GF-D8 (cell line): ENCODE data around the gene MPZL2.
A peak's percentile ranks its signal among the peaks of the same experiment; 100 is the strongest.

Source experiments
- DNase-seq: peaks from one replicate; lab custom pipeline; 2025; lab: John Stamatoyannopoulos, UW

MPZL2 gene

DNA sequence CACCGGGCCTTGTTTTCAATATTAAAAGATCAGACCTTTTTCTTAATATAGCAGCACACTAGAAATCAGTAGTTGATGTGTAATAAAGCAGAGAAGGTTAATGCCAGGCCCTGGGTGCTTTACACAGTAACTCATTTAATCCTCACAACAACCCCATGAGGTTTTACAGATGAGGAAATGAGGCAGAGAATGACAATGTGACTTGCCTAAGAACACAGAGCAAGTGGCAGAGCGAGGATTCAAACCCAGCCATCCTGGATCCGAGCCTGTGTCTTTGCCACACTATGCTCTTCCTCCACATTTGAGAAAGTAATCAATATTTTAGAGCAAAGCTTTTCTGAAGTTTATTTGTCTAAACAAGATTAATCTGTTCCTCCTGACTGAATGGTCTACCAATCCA lies 46.5 kb downstream of the MPZL2 start:
- DNase-seq = no peak

DNA sequence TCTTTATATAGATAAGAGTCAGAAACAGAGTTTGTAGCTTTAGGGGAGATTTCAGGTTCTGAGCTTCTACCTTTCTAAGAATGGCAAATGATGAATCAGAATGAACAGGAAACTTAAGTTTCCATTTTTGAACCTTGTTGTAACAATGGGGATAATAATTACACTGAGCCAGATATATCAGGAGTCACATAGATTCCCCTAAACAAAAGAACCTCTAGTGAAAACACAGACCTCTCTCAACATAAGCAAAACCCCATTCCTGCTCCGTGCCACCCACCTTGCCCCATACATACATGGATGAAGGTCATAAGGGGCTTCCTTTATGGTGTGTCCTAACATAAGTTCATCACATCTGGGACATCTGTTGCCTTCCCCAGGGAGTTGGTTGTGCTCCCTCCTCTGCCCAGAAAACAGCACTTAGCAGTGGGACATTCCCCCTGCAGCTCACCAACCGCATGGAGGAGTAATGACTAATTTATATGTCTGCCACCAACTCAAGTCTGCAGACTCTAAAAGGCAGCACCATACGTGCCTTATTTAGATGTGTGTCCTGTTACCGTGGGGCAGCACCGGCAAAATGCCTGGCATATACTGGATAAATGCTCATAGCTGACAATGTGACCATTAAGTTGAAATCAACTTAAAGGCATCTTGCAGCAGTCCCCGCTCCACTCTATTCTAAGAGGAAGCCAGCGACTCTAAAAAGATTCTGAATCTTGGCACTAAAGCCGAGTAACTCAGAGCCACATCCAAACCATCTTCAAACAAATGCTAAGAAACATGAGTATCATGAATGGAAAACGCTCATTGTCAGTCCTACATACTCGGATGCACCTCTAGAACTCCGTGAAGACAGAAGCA lies 47.2 kb downstream of the MPZL2 start:
- no peak for DNase-seq

DNA sequence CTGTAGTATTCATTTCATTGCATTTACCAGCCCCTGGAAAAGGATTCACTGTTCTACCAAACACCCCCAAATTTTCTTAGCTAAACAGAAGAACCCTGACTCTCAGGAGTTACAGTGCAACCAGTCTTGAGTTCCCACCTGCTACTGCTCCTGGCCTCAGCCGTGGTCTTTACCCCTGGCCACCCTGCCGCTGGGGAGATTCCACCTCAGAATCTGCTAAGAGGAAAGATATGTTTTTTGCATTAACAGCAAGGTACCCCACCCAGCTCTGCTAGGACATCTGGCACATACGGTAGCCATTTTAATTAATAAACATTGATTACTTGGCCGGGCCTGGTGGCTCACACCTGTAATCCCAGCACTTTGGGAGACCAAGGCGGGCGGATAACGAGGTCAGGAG lies 48.3 kb downstream of the MPZL2 start:
- no peak for DNase-seq

DNA sequence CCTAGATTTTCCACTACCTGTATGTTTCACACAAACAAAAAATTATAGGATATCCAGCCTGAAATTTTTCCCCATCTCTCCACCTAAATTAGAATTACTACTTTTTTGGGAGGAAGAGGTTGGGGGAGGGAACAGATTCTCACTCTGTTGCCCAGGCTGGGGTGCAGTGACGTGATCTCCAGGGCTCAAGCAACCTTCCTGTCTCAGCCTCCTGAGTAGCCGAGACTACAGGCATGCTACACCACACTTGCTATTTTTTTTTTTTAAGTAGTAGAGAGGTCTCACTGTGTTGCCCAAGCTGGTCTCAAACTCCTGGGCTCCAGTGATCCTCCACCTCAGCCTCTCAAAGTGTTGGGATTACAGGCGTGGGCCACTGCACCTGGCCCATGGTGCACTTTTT lies 48.8 kb downstream of the MPZL2 start:
- DNase-seq = no peak

DNA sequence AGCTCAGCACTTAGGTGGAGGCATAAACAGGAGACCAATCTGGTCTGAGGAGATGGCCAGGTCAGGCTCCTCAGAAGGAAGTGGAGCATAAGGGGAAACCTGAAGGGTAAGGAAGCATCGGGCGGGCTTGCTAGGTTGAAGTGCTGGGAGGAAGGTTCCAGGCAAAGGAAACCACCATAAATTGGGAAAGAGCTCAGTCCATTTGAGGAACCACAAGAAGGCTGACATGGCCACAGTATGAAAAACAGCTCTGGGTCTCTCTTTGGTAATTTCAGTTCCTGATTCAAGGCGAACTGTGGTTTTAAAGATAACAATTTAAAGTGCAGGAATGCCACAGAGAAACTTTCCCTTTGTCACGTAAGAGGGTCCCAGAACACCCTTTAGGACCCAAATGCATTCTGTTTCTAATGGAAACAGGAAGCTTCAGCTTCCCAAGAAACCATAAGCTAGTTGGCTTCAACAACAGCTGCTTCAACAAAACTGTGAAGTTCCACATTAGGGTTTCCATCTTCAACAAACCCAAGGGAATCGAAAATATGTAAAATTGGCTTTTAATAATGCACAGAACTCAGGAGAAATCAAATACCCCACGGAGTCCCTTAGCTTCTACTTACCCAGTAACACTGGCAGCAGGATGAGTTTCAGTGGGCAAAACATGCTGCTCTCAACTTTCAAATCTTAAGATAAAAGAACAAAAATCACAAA lies 49.7 kb downstream of the MPZL2 start:
- DNase-seq = peak; percentile 100

DNA sequence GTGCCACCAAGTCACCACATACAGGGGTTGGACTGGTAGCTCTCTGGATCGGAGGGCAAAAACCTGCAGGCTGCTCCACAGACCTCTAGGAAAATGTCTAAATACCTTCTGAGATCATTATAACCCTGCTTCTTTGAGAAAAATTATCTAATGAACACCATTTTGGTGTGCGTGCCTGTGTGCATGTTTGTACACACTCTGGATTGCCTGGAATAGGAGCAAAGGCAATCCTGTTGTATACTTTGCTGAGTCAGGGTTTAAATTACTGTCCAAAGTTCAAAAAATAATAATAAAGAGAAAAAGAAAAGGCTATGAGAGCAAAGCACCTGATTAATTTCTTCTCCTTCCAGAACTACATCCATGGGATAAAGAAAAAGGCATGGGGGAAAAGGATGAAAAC lies 50.3 kb downstream of the MPZL2 start:
- no peak for DNase-seq

DNA sequence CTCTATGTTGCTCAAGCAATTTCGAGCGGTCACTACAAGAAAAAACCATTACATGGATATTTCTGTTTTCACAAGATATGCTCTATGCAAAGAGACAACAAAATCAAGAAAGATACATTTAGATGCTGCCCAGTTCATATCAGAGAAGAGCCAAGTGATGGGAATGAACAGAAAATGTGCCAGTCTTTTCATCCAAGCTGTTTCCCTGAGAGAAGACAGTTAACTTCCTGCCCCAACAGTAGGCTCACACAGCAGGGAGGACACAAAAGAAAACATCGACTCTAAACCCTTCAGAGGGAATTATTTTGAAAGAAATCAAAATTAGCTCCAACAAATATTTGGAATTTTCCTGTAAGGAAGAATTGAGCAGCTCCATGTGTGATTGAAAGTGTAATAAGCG lies 50.9 kb downstream of the MPZL2 start:
- peak; percentile 40 for DNase-seq

DNA sequence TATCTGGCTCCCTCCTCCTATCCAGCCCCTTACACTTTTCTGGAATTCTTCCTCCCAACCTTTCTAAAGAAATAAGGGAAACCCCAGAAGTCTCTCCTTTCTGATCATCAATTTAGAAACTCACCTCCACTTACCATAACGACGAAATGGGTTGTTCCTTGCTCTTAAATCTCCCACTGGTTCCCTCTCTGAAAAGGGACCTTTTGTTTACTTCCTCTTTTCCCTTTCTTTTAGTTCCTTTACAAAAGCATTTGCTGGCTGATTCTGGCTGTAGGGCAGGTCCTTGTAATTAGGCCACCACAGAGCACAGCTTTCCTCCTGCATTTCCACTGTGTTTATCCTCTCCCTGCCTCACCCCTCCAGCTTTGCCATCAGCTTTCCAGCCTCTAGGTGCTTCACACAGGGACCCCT lies 51.3 kb downstream of the MPZL2 start:
- DNase-seq = peak; percentile 93

DNA sequence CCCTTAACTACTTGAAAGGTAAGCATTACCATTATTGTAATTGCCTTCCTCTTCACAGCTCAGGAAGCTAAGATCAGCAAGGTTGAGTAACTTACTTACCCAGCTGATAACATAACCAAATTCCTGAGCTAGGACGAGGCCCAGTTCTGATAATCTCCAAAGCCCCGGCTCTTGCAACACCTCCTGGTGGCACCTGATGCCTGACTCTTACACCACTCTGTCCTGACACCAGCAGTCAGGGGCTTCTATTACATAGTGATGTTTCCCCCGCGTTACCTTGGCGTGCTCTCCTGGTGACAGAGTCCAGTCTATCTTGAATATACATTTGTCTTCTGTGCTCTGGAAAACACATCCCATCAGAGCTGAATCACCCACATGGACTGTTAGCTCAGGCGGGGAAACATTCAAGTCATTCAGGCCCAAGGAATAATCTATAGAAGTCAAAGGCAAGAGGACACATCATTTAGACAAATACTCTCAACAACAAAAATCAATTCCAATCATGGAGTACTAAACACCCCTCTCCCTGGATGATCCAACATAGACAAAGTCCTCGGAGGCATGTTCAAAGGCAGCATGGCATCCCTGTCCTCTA lies 51.9 kb downstream of the MPZL2 start:
- DNase-seq = peak; percentile 96

DNA sequence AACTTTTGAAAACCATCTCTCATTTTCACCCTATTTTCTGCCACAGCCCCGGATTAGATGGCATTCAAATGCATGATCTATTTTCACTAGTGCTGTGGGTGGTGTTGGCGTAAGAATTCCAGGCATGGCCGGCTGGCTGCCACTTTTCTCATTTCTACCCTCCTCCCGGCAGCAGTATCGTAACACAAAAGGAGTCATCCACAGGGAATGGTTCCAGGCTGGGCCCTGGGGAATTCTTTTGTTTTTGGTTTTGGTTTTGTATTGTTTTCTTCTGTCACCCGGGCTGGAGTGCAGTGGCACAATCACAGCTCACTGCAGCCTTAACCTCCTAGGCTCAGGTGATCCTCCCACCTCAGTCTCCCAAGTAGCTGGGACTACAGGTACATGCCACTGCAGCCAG lies 53.1 kb downstream of the MPZL2 start:
- DNase-seq = no peak

DNA sequence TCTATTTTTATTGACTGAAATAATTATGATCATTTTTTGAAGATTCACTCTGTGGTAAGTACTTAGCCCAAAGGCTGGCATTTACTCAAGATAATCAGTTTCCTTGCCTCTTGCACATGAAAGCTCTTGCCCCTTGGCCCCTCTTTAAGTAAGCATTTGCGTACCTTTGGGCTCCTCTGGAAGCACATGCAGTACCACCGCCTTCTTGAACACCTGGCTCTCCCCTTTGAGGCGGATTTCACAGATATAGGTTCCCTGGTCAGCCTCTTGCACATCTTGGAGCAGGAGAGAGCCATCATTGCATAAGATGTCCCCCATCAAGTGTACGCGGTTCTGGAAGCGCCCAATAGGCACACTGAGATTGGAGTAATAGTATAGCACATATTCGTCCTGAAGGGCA lies 53.8 kb downstream of the MPZL2 start:
- no peak for DNase-seq

DNA sequence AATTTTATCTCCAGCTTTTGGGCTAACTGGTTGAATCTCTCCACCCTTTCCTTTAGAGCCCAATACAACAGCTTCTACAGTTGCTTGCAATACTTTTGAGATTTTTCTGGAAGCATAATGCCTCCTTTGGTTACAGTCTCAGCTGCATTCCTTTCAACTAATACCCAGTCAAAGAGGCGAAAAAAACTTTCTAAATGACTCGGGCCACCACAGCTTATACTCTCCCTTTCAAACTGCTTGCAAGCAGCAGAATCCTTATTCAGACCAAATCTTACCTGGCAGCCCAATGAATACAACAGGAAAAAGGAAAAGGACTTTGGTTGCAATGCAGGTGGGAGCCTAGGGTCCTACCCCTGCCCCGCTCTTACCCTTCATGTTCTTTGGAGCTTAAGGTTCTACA lies 55.1 kb downstream of the MPZL2 start:
- DNase-seq = no peak

DNA sequence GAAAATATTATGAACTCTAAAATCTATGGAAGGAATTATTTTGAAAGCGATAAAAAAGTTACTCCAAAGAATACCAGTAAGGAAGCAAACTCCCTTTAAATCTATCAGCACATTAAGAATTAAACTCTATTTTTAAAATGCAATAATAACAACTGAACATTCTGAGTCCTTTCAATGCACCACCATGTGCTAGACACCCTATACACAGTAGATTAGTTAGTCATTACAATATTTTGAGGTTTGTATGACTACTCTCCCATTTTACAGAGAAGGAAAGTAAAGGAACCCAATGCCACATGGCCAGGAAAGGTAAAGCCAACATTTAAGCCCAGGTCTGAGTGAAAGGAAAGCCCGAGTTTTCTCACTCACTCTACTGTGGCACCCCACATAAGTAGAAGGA lies 57.0 kb downstream of the MPZL2 start:
- no peak for DNase-seq

DNA sequence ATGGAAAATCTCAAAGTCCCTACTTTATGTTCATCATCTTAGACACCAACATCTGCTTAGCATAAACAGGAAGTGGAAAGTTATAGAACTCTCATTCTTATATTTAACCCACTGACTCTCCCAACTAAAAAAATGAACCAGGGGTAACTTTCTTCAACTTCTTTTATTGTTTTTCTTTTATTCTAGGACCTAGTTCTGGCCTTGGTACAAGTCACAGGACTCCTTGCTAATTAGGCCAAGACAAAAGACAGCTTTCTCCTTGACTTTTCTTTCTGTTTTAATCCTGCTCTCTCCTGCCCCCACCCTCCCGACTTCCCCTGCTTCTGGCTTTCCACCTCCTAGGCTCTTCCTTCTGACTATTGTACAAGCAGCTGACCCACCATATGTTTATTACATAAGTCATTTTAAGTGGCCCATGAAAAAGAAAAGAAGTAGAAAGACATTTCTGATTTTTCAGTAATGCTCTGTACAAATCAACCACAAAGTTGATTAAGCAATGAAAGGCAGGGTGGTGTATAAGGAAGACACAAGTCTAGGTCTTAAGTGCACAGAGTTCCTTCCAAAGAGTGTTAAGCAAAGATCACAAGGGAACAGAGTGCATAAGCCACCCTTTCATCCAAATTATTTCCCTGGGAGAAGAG lies 57.6 kb downstream of the MPZL2 start:
- DNase-seq = peak; percentile 89

DNA sequence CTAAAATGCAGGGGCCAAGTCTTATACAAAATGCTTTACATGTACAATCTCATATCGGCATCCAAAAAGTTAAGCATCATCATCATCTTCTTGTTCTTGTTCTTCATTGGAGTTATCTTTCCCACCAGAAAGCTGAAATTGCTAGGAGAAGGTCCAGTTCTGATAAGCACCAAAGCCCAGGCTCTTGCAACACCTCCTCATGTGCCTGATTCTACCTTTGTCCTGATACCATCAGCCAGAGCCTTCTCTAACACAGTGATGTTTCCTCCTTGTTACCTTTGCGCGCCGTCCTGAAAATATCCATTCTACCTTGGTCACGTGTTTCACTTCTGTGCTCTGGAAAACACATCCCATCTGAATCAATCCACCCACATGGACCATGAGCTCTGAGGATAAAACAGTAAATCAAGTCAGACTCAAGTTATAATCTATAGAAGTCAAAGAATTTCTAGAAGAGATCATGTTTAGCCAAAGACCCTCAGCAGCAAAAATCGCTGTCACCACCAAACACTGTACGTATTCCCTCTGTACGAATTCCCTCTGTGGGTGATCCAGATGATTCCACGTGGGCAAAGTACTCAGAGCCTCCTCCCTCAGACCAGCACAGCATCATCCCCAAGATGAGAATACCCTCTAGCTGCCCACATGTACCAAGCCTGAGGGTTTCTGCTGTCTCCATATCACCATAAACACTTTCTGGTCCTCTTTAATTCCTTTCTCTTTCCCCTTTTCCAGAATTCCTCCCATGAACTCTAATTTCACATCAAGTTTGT lies 58.3 kb downstream of the MPZL2 start:
- DNase-seq = no peak
